HG02678 (cell line): ENCODE data around the gene ESPN.

Source experiments
- ATAC-seq: cut with Tn5 transposase; IDR thresholded peaks from one replicate; pipeline ENCODE4 v1.9.1; 2021; ENCODE audit warnings: mild to moderate bottlenecking, moderate library complexity; ENCODE audit not compliant: unreplicated experiment

ESPN gene

GRCh38 chr1:6463120-6463412 lies 38.5 kb downstream of the ESPN start:
- no peak for ATAC-seq

- ATAC-seq, result no peak
These were observed 39.9 kb downstream of the ESPN start for GRCh38 chr1:6464514-6464836.

- ATAC-seq, result no peak
These were observed 40.3 kb downstream of the ESPN start for GRCh38 chr1:6464915-6465314.

- no peak for ATAC-seq
These were observed 41.0 kb downstream of the ESPN start for GRCh38 chr1:6465461-6466005.

GRCh38 chr1:6466023-6466422 lies 41.4 kb downstream of the ESPN start, which contains the start of gene TNFRSF25:
TNFRSF25 (minus strand) TSS chr1:6466173; CDS start chr1:6466107, 66 bp downstream.
- no peak for ATAC-seq

- no peak for ATAC-seq
These were observed 42.2 kb downstream of the ESPN start for GRCh38 chr1:6466751-6467150.

- ATAC-seq, result no peak
These were observed 42.6 kb downstream of the ESPN start for GRCh38 chr1:6467224-6467623.

GRCh38 chr1:6467744-6468688 lies 43.4 kb downstream of the ESPN start:
- ATAC-seq, result no peak

- ATAC-seq, result no peak
These were observed 44.3 kb downstream of the ESPN start for GRCh38 chr1:6468729-6469461.

GRCh38 chr1:6470132-6471085 lies 45.8 kb downstream of the ESPN start:
- no peak for ATAC-seq

- ATAC-seq, result no peak
These were observed 46.8 kb downstream of the ESPN start for GRCh38 chr1:6471086-6471969.

GRCh38 chr1:6471970-6472368 lies 47.4 kb downstream of the ESPN start:
- no peak for ATAC-seq

GRCh38 chr1:6472391-6472790 lies 47.8 kb downstream of the ESPN start:
- ATAC-seq, result no peak

GRCh38 chr1:6473156-6473555 lies 48.6 kb downstream of the ESPN start:
- ATAC-seq, result no peak

- no peak for ATAC-seq
These were observed 49.6 kb downstream of the ESPN start for GRCh38 chr1:6473974-6474814.

- no peak for ATAC-seq
These were observed 50.3 kb downstream of the ESPN start for GRCh38 chr1:6474815-6475282.

- ATAC-seq, result no peak
These were observed 51.0 kb downstream of the ESPN start for GRCh38 chr1:6475381-6476133.

- no peak for ATAC-seq
These were observed 51.9 kb downstream of the ESPN start for GRCh38 chr1:6476483-6476882.
